GM19238 (cell line): ENCODE measurements around the gene GRM7.

Experiments used
- DNase-seq: peaks from one replicate; pipeline ENCODE4 v3.0.0; 2011; ENCODE audit warnings: low spot score; ENCODE audit not compliant: insufficient read length

Gene GRM7

DNA sequence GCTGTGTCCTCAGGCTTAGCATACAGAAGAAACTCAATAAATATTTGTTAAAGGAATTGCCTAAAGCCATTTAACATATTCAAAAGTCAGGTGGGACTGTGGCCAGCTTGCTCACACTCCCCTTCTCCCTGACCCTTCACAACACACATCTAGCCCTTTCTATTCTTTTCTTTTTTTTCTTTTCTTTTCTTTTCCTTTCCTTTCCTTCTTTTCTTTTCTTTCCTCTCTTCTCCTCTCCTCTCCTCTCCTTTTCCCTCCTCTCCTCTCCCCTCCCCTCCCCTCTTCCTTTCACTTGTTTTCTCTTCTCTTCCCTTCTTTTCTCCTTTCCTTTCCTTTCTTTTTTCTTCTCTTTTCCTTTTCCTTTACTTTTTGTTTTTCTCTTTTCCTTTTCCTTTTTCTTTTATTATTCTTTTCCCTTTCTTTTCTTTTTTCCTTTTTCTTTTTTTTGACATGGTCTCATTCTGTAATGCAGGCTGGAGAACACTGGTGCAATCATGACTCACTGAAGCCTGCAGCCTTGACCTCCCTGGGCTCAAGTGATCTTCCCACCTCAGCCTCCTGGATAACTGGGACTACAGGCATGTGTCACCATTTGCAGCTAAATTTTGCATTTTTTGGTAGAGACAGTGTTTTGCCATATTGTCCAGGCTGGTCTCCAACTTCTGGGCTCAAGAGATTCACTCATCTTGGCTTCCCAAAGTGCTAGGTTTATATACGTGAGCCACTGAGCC lies 377.8 kb downstream of the GRM7 start:
- DNase-seq: no peak

DNA sequence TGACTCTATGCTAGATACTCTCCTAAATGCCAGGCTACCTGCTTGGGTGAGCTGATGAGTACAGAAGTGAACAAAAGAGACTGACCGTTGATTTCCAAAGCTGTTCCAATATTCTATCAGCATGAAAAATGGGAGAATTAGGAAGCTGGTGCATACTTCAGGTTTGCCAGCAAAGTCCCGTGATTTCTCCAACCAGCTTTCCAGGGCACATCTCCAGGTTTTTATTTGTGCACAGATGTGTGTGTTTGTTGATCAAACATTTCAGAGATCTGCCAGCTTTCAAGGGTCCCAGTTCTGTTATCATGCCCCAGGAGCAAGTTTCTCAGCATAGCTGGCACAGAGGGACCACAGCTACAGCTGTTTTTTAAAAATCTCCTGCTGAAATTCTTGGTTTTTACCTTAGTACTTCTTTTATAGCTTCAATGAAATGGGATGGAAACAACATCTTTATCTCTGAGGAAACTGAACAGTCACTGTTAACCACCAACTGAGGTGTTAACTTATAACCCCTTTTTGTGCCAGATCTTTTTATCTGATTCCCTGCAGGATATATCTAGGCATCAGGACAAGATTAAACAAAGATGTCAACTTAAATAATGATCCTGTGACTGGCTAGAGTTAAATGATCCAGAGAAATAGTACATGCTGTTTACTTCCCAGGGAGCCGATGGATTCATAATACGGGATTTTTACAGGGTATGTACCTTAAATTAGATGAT lies 380.8 kb downstream of the GRM7 start:
- no peak for DNase-seq

DNA sequence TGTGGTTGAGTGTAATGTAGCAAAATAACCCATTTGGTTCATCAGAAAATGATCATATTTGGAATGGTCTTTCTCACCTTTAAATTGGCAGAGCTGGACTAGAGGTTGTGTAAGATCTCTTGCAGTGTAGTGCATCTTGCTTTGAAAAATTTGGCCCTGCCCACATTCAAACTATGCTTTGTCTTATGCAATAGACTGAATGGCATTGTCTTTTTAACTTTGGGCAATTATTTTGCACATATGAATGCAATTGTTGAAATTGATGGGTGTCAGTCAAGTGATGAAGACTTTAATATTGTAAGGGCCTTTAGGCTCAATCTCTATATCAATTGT lies 381.4 kb downstream of the GRM7 start:
- DNase-seq: no peak

DNA sequence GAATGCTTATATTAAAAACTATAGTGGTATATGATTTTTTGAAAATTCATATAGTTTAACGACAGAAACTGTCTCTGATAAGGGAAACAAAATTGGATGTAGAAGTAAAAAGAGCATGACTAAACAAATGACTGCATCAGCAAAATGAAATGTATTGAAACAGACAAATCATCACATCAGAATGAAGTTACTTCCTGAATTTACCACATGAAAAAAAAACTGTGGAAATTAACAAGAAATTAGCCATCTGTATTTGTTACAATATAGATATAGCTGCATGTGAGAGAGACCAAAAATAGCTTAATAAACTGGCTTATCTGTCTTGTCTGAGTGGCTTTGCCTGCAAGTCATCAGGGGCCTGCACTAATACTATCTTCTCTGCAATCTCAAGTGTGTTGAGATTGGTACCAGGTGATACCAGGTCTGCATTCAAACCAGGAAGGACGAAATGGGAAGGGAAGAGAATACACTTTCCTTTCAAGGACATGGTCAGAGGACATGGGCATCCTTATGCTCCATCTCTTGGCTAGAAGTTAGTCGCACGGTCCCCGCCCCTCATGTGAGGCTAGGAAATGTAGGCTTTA lies 388.7 kb downstream of the GRM7 start:
- DNase-seq: no peak

DNA sequence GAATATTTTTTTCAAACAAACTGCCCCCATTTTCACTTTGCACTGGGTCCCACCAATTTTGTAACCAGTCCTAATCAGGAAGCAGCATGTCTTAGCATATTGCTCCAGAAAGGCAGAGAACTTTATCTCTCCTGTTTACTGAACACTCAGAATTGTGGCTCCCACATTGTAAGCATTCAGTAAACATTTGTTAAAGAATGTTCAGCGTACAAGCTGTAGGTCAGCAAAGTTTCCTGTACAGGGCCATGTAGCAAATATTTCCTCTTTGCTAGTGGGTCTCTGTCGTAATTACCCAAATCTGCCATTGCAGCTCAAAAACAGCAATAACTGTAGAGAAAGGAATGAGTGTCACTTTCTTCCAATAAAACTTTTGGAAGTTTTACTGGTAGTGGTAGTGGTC lies 393.3 kb downstream of the GRM7 start:
- no peak for DNase-seq

DNA sequence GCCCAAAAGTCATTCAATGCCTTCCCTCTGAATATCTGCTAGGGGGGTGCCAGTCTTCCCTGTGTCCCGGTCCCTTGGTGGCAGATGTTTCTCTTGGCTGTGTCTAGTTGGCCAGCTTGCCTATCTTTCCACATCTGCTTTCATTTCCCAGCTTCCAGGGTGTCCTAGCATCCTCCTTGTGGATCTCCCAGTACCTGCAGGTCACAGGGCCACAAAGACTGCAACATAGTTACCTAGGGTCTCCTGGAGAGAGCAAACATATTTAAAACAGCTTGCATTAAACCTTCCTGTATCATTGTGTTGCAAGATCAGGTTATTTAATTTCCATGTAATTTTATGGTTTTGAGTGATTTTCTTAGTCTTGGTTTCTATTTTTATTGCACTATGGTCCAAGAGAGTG lies 400.1 kb downstream of the GRM7 start:
- no peak for DNase-seq

DNA sequence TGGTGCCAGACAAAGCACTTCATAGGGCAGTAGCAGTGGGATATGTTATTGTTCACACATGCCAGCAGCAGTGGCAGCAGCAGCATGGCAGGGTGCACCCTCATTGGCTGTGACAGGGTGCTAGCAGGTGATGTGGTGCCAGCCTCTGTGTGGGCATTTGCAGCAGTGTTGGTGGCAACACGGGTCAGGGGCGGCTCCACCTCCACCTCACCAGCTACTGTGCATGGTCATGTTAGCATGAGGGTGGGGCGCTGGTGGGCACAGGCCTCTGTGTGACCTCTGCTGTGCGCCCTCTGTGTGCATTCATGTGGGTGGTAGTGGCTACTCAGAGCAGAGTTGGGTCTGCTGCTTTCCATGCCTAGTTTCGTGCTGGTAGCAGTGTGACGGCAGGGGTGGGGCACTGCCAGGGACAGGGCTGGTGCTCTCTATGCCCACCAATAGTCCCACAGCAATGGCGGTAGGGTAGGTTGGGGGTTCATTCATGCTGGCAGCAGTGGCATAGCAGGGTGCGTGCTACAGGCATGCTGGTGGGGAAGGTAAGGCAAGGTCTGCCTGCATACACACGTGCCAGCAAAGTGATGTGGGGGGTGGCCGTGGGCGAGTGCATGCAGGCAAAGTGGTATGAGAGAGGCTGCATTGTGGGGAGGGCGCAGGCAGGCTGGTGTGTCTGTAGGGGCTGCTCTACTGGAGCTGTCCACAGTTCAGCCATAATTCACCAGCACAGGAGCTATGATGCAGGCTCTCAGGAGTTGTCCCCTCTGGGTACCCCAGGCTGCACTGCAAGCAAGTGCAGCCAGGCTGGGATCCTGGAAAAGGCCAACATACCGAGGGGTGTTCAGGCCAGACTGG lies 402.7 kb downstream of the GRM7 start:
- DNase-seq: no peak

DNA sequence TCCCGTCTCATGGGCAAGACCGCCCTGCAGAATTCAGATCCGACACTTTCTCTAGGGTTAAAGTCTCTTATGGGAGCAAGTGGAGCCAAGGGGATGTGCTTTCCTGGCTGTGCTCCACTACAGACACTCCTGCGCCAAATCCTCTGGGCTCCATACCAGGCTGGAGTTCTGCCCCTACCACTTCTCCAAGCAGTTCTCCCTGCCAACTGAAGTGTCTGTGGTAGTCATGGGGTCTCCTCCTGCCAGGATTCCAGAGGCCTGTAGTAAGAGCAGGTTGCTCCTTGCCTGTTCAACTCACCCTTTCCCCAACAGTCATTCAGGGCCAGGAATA lies 403.2 kb downstream of the GRM7 start:
- DNase-seq: no peak

DNA sequence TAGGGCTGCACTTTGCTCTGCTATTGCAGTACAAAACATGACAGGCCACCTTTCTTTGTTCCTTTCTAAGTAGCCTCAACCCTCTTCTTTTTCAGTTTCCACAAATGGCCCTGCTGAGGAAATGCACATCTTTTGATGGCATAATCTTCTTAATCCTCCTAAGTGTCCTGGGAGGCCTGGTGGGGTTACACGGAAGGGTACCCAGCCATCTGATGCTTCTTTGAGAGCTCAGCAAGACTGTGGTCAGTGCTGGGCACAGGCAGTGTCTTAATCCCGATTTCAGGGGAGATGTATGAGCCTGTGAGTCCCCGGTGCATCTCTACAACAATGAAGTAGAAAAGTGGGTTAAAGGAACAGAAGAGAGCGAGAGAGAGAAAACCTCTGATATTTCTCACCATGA lies 404.8 kb downstream of the GRM7 start:
- no peak for DNase-seq

DNA sequence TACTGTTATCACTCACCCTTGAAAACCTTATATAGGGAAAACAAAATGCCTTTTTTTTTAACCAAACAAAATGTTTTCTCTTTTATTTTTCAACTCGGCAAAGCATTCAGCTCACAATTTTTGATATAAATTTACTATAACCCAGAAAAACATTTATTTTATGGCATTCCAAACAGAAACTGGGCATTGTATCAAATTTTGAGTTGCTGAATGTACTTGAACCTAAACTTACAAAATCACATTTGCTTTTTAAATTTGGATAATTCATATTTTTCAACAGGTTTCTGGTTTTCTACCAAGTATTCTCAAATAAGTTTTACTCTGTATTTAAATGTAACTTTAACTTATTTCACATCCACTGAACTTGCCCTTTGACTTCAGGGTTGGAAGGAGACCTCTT lies 405.6 kb downstream of the GRM7 start:
- no peak for DNase-seq

DNA sequence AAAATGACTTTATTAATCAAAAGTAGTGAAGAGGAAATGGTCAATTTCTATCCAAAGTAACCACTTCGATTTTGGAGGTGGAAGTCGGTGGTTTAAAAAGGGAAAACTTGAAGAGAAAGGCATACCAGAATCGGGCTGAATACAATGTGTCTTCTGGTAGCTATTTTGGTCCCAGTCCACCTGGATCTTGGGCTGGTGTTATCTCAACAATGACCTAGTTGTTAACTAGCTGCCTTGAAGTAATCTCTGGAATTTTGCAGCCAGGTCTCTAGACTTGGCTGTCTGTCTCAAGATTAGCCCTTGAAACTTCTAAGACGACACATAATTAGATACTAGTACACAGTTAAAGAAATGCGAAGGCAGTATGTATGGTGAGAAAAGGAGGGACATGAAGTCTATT lies 409.8 kb downstream of the GRM7 start:
- no peak for DNase-seq

DNA sequence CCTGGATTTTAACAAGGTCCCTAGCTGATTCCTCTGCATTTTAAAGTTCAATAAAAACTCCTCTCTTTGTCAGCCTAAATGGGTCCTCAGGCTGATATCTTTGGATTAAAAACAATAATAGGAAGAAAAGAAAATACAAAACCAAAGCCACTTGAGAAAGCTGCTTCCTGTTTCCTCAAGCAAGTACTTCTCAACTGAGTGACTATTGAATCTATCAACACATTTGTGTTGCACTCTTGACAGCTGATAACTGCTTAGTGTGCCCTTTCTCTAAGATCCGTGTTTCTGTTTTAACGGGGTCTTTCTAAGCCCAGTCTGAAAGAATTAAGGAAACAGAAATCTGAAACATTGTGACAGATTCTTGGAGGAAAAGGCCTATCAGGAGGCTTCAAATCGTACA lies 410.7 kb downstream of the GRM7 start:
- no peak for DNase-seq

DNA sequence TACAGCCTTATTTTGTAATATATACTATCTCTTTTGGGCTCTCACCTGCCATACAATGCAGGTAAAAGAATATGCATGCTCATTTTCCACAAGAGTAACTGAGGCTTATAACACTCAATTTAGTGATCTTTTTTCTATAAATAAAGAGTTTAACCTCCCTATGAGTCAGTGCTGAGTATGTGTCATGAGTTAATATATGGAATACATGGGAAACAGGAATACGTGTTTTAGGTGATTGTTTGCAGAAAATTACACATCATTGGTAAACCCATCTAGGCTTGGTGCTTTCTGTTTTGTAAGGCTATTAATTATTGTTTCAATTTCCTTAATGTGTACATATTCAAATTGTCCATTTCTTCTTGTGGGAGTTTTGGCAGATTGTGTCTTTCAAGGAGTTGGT lies 411.3 kb downstream of the GRM7 start:
- no peak for DNase-seq

DNA sequence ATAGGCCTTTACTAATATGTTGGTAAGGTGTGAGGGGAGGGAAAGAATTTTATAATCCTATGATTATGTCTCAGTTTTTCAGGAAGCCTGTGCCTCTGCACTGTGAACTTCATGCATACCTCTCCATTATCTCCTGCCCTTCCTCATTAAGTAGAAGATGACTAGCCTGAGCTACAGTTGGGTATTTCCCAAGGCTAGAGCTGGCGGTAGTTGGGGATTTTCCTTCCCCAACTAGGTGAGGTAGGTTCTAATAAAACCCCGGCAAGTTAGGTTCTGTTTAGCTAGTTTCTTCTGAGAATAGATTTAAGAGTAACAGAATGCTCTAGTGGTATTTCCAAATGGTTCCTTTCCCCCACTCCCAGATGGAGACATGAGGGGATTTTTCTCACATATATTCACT lies 414.5 kb downstream of the GRM7 start:
- no peak for DNase-seq

DNA sequence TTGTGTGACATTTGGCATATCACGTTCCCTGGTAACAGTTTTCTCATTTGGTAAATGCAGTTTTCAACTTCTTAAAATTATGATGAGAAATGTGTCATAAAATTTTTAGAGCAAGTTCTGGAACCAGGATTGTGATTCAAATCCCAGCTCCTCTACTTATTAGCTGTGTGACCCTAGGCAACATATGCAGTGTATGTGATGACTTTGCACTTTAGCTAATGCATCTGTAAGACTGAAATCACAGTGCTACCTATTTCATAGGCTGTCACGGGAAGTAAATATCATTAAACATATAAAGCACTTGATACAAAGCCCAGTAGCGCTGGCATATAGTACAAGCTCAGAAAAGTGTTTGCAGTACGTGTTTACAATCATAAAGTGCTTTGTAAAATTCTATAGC lies 419.4 kb downstream of the GRM7 start:
- no peak for DNase-seq

DNA sequence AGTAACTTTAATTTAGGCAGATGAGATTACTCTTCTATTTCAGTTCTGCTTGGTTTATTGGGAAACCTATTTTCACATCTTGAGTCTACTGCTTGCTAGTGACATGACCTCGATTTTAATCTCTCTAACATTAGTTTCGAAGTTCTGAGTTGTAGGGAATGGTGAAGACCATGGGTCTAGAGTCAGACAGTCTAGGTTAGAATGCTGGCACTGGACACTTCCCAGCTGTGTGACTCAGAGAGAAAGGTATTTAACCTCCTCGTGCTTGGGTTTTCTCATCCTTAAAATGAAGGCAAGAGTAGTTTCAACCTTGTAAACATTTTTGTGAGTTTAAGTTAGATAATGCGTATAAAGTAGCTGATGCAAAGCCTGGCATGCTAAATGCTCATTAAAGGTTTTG lies 422.1 kb downstream of the GRM7 start:
- no peak for DNase-seq

DNA sequence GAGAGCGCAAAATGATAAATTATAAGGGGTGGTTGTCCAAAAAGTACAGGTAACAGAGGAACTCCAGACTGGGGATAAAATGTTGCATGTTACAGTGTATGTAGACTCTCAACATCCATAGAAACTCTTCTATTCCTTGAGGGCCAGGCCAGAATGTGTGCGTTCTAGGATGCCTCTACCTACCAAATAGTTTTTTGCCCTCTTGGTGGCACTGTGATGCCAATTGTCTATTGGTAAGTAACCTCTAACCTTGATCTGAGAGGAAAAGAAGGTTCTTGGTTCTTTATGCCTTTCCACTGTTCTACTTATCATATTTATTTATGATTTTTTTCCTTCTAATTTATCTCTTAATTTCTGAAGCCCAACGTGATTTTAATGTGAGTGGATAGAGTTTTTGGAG lies 424.6 kb downstream of the GRM7 start:
- DNase-seq: no peak

DNA sequence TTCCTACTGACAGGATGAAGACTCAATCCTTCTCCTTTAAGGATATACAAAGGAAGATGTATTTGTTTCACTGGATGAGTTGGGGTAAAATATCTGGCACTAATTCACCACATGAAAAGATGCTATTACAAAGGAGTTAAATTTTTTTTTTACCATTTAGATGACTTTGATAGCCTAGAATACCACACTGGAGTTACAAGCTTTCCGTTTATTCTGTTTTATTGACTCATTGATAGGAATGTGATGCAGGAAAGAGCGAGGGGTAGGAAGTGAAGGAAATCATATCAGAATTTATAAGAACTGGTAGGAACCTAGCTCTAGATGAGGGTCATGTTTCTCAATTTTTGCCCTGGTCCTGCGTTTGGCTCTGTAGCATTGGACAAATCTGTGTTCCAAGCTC lies 427.2 kb downstream of the GRM7 start:
- DNase-seq: no peak

DNA sequence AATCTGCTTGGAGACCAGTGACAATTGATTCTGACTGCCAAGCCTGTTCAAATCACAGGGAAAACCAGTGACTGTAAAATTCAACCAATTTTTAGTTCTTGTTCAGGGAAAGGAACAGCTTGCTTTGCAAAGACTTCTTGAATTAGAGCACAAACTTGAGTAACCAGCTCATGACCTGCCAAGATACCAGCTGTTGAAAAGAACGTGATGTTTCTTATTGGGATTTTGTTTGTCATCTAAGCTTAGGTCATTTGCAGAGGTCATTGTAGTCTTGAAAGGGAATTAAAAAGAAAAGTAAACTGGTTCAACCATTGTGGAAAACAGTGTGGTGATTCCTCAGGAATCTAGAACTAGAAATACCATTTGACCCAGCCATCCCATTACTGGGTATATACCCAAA lies 428.2 kb downstream of the GRM7 start:
- no peak for DNase-seq

DNA sequence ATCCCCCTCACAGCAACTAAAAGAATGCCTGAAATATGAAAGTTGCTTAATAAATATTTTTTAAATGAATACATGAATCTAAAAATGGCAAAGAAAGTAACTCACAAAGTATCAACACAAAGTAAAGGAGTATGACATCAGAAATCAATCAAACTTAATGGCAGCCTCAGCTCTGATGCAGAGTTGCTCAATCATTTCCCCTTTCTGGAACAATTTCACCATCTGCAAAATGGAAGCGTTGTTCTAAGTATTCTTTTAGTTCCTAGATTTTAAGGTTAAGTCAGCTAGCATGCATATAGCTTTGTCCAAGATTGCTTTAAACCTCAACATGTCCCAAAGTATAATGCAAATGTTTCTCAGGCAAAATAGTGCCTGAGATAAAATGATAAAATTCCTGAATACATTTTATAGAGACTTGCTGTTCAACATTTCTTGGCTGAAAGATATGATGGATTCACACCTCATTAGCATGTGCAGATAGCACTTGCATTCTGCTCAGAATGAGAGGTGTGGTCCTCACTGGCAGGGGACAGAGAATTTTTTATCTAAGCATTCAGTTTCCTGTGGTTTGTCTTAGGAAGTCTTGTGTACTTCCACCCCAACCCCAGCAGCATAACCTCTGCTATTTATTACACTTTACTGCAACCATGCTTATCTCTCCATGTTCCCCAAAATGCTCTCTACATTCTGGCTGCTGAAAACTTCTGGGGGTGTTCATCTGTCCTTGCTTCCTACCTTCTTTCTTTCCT lies 429.3 kb downstream of the GRM7 start:
- DNase-seq: no peak

DNA sequence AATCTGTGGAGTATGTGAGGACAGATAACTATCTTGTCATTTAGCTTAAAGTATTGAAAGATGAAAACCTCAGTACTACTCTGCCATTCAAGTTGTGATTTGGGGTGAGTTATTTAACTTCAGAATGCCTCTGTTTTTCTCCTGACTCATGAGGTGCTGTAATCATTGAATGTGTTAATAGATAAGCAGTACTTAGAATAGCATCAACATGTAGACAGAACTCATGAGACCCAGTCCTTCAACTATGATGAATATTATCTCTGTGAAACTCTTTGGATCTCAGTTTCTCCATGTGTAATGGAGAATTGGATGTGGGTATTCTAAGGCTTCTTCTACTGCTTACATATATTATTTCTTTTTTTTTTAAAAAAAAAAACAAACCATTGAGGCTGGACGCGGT lies 431.4 kb downstream of the GRM7 start:
- no peak for DNase-seq

DNA sequence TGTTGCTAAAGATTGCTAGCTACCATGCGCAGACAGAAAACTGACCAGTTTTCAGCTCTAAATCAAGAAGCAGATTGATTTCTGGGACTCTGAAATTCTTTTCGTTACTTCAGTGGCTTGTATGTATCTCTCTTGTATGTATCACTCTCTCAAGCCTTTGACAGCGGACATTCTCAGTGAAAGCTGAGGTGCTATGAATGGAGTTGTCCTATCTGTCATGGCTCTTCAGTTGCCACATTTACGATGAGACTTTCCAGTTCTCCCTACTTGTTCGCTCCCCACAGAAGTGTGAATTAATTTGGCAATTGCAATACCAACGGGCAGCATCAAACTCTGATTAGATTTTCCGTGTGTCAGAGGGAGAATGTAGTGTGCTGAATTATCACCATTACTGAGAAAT lies 432.4 kb downstream of the GRM7 start:
- no peak for DNase-seq
